Cerebellar nuclear complex (tissue), 1 donor: ENCODE data around the gene CRISP1.
"Not testable (repeated sequence)": the region's sequence is repeated elsewhere in the genome, so short reads cannot be mapped to it uniquely, and the experiment has no call there.

Source experiments
- DNase-seq, 2 experiments: peaks; one replicate each; lab custom pipeline; 2025; lab: John Stamatoyannopoulos, UW

CRISP1 gene

DNA sequence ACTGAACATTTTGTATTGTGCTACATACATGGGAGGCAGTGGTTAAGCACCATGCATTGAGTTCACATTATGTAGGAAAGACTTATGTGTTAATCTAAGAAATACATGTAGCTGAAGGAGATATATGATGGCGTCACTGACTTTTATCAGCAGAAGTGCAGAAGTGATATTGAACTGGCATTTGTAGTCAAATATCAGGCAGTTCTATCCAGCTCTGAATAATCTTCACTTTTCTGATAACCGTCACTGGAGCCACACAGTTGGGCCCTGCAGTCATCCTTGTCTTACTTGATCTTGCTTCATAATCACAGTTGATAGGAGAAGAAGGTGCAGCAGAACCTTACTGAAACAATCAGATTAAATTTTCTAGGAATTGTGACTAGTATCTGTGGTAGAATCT lies 26.4 kb downstream of the CRISP1 start:
- DNase-seq, result no peak

DNA sequence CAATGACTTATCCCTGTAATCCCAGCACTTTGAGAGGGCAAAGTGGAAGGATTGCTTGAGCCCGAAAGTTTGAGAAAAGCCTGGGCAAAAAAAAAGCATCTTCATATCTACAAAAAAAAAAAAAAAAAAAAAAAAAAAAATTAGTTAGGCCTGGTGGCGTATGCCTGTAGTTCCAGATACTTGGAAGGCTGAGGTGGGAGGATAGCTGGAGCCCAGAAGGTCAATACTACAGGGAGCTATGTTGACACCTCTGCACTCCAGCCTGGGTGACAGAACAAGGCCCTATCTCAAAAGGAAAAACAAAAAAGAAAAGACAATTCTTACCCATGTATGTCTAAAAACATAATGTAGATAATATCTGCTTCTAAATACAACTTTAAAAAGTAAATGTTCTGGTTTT lies 27.2 kb downstream of the CRISP1 start:
- DNase-seq, result no peak

DNA sequence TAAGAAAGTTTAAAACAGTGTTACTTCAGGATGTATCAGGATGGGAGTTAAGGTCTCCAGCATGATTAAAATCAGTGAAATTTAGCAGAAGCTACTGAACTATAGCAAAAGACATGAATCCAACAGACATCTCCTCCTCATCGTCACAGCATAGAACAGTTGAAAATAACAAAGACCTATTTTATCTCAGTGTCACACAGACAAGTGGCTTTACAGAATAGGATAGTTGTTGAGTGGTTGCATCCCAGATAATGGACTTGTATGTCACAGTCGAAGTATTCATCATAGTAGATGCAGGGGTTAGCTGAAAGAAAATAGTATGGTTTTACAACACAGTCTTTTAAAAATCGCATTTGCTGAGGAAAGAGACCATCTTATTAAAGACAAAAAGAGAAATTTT lies 31.2 kb downstream of the CRISP1 start:
- no peak for DNase-seq

DNA sequence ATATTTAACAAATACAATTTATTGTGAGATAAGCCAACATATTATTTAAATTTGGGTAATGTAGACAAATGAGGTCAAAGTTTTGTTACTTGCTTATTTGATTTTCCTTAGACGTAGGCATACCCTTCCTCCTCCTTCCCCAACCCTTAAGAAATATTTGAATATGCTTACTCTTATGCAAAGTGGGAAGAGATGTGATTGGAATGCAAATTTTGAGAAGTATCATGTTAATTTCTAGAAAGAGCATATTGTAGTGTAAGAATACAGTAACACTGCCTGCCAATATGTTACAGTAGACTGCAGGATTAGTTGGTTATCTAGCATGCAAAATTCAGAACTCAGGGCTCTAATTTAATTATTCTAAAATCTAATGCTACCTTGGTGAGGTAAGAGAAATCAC lies 32.9 kb downstream of the CRISP1 start:
- no peak for DNase-seq

DNA sequence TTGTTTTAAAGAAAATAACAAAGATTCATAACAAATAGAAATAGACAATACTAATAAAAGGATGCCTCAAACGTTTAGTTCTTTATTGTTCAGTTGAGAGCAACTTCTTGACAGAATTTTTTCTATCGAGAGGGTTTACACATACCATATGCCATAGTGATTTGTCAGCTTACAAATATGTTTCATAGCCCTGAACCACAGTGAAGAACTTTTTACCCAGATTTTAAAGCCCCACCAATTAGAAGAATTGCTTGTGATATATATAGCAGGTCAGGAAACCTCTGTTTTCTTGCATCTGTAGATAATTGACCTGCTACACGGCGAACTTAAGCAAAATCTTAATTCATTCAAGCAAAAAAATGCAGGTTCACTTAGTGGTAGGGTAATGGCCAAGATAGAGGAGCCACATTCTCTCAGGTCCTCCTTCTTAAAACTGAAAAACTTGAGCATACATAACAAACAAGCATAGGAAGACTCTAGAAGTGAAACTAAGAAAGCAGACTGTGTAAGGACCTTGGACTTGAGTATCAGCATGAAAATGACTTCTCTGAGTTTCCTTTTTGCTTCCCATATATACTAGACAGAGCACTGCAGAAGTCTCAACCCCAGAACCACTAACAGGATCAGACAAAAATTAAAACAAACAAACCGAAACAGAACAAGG lies 39.5 kb downstream of the CRISP1 start:
- no peak for DNase-seq

DNA sequence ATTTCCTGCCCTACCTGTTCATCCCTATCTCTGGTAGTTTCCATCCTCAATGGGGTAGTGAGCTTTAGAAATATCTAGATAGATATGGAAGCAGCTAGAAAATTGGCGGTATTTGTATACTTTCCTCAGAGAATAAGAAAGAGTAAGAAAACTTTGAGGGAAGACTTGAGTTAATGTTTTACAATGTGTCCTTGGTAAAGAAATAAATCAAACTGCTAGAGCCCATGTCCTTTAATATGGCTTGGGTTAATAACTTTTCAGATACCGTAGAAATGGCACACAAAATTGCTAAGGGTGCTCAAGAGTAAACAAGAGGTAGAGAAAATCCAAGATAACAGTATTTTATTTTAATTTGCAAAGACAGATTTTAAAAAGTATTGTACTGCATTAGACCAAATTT lies 51.2 kb downstream of the CRISP1 start:
- DNase-seq, result no peak

DNA sequence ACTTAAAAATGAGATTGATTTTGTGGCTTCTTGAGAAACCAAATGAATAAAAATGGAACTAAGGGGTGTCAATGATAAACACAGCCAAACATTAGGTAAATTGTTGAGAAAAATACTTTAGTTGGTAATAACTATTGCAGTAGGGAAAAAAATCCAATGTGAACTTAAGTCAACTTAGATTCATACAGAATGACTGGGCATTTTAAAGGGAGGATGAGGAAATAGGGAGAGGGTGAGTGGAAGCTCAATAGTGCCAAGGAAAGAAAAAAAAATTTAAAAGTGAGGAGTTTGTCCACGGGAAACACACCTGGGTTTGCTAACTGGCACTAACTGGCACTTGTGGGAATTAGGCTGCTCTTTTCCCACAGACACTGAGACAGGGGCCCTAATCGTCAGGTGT lies 53.1 kb downstream of the CRISP1 start:
- no peak for DNase-seq

DNA sequence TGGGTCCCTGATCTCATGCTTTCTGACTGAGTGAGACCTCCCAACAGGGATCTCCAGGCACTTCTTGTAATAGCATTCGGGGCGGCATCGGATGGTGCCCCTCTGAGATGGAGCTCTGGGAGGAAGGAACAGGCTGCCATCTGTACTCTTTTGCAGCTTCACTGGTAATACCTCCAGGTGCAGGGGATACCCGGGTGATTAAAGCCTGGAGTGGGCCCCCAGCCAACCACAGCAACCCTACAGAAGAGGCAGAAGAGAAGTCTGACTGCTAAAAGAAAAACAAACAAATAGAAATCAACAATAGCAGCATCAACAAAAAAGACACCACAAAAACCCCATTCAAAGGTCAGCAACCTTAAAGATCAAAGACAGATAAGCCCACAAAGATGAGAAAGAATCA lies 60.2 kb downstream of the CRISP1 start:
- no peak for DNase-seq

DNA sequence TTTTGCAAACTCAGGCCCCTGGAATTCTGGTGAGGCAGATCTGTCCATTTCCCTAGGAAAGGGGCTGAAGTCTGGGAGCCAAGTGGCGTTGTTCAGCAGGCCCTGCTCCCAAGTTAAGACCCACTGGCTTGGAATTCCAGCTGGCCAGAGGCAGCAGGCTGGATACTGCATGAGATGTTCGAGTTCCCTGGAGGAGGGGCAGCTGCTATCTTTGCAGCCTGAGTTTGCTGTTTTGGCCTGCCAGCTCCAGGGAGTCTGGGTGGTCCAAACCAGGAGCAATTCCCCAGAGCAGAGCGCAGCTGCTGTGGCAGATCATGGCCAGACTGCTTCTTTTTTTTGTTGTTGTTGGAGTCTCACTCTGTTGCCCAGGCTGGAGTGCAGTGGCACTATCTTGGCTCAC lies 61.1 kb downstream of the CRISP1 start:
- no peak for DNase-seq

DNA sequence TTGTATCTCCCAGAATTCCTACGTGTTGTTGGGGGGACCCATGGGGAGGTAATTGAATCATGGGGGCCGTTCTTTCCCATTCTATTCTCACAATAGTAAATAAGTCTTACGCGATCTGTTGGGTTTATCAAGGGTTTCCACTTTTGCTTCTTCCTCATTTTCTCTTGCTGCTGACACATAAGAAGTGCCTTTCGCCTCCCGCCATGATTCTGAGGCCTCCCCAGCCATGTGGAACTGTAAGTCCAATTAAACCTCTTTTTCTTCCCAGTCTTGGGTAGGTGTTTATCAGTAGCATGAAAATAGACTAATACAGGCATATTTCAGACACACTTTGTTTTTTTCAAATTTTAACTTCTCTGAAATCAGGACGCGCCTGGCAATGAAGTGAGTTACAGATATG lies 64.8 kb downstream of the CRISP1 start:
- no peak for DNase-seq

DNA sequence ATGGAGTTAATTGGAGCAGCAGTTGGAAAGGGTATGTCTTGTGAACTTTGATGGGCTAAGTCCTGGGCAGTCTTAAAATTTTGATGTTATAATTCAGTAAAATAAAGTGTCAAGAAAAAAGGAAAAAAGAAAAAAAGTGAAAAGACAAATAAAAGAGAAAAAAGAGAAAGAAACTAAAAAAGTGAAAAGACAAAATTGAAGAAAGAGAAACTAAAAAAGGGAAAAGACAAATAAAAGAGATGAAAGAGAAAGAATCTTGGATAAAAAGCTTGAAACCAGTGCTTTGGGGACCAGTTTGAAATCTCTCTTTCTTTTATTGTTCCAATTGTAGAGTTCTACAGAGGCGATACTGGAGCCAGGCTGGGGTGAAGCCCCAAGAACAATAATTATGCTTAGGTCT lies 67.2 kb downstream of the CRISP1 start:
- no peak for DNase-seq

DNA sequence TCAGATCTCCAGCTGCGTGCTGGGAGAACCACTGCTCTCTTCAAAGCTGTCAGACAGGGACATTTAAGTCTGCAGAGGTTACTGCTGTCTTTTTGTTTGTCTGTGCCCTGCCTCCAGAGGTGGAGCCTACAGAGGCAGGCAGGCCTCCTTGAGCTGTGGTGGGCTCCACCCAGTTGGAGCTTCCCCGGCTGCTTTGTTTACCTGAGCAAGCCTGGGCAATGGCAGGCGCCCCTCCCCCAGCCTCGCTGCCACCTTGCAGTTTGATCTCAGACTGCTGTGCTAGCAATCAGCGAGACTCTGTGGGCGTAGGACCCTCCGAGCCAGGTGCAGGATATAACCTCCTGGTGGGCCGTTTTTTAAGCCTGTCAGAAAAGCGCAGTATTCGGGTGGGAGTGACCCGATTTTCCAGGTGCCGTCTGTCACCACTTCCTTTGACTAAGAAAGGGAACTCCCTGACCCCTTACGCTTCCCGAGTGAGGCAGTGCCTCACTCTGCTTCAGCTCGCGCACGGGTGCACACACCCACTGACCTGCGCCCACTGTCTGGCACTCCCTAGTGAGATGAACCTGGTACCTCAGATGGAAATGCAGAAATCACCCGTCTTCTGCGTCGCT lies 69.4 kb downstream of the CRISP1 start:
- not testable (repeated sequence) for DNase-seq

DNA sequence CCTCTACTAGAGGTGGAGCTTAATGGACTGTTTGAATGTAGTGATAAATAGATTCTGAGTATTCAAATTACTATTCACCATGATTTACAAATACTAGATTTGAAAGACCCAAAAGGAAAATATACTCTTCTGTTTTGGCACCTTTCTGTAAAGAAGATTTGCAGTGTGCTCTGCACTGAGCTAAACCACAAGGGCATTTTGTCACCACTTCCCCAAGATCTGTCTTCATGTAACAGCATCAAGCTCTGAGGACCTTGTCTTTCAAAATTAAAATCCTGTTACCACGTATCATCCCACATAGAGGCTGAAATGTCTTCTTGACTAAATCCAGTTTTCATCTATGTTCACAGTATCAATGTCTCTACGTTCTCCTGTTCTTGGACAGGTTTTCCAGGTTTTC lies 76.0 kb downstream of the CRISP1 start:
- no peak for DNase-seq

DNA sequence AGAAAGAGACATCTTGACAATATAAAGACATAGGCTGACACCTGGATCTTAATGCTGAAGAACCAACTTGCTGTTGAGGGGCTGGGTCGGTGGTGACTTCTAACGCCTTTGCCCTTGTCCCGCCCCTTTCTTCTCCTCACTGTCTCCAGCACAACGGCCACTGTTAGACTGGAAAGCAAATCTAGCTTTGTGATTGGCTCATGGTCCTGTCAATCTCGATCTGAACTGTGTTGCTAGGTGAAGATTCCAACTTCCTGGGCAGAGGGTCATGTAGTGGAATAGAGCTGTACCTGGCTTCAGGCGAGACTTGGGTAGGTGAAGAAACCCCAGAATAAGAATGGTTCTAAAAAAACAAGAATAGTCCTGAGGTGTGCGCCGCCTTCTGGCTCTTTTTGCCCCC lies 79.2 kb downstream of the CRISP1 start, which contains the start of gene PGK2:
Gene PGK2, minus strand, starts transcription at position 110 of the 400 bp plus-strand sequence. Its CDS starts 98 bp downstream, at position 12.
- DNase-seq, result no peak

DNA sequence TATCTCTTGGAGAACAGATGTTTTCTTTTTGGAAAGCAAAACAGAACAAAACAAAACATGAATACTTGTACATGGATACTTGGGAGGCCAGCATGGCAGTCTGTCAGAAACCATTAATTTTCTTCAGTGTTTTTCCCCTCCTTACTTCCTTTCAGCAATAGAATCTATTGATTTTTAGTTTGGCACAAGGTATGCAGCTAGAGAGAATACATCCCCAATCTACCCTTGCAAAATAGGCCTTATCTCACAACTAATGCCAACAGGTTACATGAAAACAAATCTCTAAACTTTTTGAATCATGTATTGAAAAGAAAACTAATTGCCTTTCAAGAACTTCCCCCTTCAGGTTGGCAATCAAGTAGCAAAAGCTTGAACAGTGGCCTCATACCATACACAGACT lies 82.1 kb downstream of the CRISP1 start:
- no peak for DNase-seq
